GM21447 (cell line): Measurements from ENCODE around the gene GPR15.

ENCODE experiments used
- ATAC-seq: cut with Tn5 transposase; IDR thresholded peaks from one replicate; pipeline ENCODE4 v1.9.1; 2021; ENCODE audit not compliant: unreplicated experiment

GPR15 gene

GRCh38 chr3:98529856-98530459, 1.8 kb upstream of the GPR15 start:
- ATAC-seq = no peak

- ATAC-seq = no peak
Observed at GRCh38 chr3:98530676-98531075, 1.1 kb upstream of the GPR15 start.

GRCh38 chr3:98532275-98532637, 478 bp downstream of the GPR15 start:
- ATAC-seq = no peak

- ATAC-seq = no peak
Observed at GRCh38 chr3:98532709-98533571, 1.2 kb downstream of the GPR15 start.

GRCh38 chr3:98534168-98534567, 2.4 kb downstream of the GPR15 start:
- no peak for ATAC-seq

DNA sequence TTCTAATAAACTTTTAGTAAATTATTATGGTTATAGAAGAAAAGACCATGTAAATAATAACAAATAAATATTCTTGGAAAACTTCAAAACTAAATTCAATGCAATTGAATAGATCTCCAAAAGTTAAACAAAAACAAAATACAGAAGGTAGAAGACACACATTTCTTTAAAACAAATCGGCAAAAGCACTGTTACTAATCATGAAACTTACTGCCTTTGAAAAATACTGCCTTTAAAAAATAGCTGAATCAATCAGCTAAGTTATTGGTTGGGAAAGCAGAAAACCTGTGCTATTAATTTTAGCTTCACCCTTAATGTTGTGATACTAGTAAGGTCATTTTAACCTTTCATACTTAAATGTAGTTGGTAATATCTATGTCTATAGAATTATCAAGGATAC, 3.0 kb downstream of the GPR15 start:
- no peak for ATAC-seq

DNA sequence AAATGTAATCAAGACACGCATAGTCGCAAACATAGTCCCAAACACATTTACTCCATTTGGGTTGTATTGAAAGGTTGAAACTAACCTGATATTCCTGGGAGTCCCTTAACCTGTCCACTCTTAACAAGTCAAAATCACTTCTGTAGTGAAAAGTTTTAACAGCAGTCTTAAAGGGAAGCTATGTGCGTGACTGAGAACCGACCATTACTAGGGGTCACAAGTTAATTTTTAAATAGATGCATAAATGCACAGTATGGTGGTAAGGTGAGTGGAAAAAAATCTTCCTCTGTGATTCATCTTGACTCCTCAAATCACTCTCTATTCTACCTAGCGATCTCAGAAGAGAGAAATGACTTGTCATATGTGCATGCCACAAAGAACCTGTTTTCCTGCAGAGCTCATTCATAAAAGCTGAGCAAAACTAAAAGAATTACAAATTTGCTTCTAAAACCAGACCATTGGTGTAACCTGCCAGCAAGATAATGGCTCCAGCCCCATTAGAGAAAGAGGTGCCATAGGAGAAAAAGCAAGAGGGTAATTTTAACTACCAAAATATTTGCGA, 4.8 kb downstream of the GPR15 start:
- ATAC-seq = peak; percentile 75

DNA sequence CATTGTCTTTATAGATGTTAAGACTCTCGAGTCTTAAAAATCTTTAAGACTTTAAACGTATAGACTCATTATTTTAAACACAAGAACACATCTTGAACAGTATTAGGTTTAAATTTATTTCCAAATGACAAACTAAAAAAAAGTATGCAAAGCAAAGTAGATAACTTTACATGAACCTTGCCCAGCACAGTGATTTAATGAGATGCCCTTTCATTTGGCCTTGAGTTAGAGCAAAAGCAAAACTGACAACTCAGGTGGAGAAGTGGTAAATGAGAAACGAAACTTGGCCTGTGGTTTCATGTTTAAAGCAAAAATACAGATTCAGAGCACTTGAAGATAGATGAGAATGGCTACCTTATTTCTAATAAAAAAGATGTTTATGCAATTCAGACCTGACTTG, 8.6 kb downstream of the GPR15 start:
- ATAC-seq = peak; percentile 47

- ATAC-seq = no peak
Observed at GRCh38 chr3:98541695-98542094, 9.9 kb downstream of the GPR15 start.

- no peak for ATAC-seq
Observed at GRCh38 chr3:98542623-98543022, 10.8 kb downstream of the GPR15 start.

DNA sequence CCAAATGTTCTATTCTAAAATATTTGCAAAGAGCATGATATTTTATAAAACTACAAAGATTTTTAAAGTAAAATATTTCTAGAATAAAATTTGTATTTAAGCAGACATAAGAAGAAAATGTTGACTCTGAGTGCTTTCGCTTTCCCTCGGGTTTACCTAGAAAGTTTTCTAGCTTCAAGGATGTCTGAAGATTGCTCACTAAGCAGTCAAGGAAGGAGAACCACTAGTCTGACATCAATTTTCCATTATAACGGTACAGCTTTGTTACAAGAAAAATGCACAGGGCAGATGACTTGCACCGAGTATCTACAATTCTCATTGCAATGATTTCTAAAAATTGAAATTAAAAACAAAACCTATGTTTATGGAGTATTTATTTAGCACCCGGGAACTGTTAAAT, 14.2 kb downstream of the GPR15 start:
- ATAC-seq = peak; percentile 55

DNA sequence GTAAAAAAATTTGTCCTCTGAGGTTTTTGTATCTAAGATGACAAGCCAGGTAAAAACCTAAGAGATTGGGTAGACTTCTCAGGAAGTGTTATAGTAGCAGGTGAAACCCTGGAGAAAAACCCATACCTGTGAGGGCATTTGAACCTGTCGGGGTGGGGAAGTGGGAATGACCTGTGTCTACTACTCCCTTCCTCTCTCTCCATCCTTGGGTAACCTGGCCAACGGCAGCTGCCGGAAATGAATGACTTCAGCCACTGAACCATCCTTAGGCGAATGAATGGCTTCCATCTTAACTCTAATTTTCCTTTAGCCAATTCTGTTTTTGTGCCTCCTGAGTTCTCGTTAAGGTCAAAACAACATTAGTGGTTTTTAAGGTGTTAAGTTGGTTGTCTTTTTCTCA, 16.8 kb downstream of the GPR15 start:
- no peak for ATAC-seq

DNA sequence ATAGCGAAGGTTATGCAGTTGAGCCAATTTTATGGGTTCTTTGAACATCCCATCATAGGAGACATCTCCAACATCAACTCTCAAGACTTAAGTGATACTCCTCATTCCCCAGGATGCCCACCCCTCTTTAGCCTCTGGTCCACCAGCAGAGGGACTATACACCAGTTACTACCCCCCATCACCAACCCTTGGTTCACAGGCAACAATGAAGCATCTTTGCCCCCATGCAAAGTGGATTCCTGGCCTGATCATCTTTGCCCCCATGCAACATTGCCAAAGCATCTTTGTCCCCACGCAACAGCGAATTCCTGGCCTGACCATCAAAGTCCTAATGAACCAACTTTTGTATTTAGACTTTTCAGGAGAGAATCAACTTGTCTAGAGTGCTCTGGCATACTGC, 19.1 kb downstream of the GPR15 start:
- ATAC-seq = no peak

DNA sequence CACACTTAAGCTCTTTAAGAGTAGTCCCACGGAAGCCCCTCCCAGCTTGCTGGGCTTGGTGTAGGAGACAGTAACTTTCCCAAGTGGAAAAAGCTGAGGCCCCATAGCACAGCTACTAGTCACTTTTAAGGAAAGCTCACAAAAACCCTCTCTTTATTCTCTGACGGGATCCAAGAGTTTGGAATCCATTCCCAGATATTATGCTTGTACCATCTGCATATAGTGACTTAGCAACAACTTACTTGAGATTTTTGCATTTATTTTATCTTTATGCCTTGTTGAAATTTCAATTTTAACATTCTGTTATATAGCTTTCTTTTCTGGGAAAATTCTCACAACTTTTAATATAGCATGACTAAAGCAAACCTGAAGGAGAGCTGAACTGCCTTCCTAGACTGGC, 19.5 kb downstream of the GPR15 start:
- no peak for ATAC-seq

DNA sequence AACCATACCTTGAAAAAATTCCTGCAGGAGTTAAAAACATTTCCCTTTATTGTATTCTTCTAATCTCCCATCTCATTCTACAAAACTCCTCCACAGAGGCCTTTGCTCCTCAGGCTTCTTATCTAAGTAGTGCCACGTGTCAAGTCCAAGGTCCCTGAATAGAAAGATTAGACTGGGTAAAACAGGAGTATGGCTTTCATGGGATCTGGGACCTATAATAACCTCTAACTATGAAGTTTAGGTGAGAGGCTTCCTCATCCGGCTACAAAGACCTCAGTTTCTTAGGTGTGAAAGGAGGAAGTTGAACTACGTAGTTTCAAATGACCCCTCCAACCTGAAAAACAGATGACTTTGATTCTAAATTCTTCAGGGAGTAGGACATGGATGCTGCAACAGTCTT, 20.0 kb downstream of the GPR15 start:
- ATAC-seq = peak; percentile 21

DNA sequence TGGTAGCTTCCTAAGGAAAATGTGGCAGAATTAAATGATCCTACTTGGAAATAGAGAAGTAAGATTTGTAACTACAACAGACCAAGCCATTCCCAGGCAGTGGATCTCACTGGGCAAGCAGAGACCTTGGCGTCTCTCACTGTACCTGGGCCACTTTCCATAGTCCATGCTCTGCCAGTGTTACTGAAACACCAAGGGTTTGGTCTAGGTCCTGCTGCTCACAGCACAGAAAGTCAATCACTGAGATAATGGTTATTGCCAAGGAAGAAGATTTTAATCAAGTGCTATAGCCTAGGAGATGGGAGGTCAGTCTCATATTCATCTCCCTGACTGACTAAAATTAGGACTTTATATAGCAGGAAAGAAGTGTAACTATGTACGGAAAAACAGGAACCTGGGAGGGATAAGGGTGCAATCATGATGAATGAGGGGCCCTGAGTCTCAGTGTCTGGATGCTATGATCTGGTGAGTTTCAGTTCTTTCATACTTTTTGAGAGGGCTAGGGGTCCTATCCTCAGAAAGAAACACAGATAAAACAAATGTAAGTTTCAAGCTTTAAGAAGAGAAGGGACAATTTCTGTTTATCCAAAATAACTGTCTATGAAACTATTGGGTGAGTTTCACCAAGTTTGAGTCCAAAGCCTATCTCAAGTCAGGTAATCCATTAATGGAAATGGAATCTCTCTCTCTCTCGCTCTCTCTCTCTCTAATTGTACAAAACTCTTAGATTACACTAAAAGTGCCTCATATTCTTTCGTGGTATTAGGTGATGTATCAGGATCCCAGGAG, 20.6 kb downstream of the GPR15 start:
- ATAC-seq = no peak

- ATAC-seq = no peak
Observed at GRCh38 chr3:98553021-98553563, 21.3 kb downstream of the GPR15 start.

DNA sequence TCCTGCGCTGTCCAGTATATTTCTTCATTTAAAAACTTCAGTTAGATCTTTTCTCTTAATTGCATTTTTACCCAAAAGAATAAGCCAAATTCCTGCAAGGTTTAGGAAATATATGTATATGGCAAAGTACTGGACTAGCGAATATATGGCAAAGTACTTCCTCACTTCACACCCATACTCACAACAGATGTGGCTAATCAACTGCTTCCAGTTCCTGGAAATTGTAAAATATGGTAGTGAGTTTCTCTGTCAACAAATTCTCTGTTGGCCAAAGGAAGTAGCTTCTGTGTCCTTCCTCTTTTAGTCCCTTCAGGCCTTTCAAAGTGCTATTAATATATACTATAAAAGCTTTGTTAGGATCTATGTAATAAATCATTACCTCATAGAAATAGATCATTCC, 22.0 kb downstream of the GPR15 start:
- ATAC-seq = no peak

DNA sequence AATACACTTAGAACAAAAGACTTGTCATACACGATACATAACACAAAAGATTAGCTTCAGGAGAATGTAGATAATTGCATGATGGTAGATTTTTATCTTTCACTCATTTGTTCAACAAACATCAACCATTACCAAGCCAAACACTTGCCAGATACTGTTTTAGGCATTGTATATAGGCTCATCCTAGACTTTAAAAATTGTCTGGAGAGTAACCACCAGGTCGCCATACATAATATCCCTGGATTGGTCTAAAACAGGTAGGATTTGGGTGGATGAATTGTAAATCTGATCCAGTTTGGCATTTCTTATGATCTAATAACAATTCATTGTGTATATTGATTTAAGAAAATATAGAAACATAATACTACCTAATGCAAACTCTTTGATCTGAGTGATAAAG, 22.8 kb downstream of the GPR15 start:
- no peak for ATAC-seq

DNA sequence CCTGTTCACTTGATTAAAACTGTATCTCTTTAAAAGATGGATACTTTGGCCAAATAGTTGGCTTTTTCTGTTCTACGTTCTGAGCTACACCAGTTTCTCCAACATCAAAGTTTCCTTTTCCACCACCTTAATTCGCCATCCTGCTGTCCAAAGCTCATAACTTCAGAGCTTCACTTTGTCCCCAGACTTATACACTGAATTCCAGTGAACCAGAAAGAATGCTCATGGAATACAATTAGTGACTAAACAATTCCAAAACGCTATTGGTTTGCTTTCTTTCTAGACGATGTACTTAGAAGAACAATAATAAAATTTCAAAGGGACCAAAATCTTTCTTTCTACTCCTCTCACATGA, 23.2 kb downstream of the GPR15 start:
- no peak for ATAC-seq
